GM20431 (cell line): ENCODE measurements around the gene HOMER1.
"Not testable (repeated sequence)": the region's sequence is repeated elsewhere in the genome, so short reads cannot be mapped to it uniquely, and the experiment has no call there.

Experiments used
- in situ Hi-C: fragments of 300-500 bp; cut with MseI, MboI; formaldehyde crosslinking; loops from one replicate; pipeline ENCODE4 v1.15.0; 2020; ENCODE audit warnings: low sequenced_read_pairs; ENCODE audit not compliant: unreplicated experiment

Gene HOMER1

GRCh38 chr5:79518718-79519117 lies 4.8 kb upstream of the HOMER1 start:
- in situ Hi-C loops, result no loop called here

GRCh38 chr5:79517601-79518000 lies 3.7 kb upstream of the HOMER1 start:
- in situ Hi-C loops, result no loop called here

- in situ Hi-C loops, result no loop called here
Measured at GRCh38 chr5:79516986-79517385, 3.1 kb upstream of the HOMER1 start.

- in situ Hi-C loops, result not testable (repeated sequence)
Measured at GRCh38 chr5:79516331-79516730, 2.4 kb upstream of the HOMER1 start.

- in situ Hi-C loops, result no loop called here
Measured at GRCh38 chr5:79514391-79515105, 614 bp upstream of the HOMER1 start.

GRCh38 chr5:79513308-79513703 lies 628 bp downstream of the HOMER1 start:
- in situ Hi-C loops, result no loop called here

- in situ Hi-C loops, result no loop called here
Measured at GRCh38 chr5:79512471-79513307, 1.2 kb downstream of the HOMER1 start.

GRCh38 chr5:79512049-79512448 lies 1.9 kb downstream of the HOMER1 start:
- in situ Hi-C loops, result no loop called here

- in situ Hi-C loops, result no loop called here
Measured at GRCh38 chr5:79510638-79511037, 3.3 kb downstream of the HOMER1 start.

- in situ Hi-C loops, result no loop called here
Measured at GRCh38 chr5:79509244-79509885, 4.6 kb downstream of the HOMER1 start.

- in situ Hi-C loops, result no loop called here
Measured at GRCh38 chr5:79508794-79509193, 5.1 kb downstream of the HOMER1 start.

- in situ Hi-C loops, result no loop called here
Measured at GRCh38 chr5:79508354-79508753, 5.6 kb downstream of the HOMER1 start.

- in situ Hi-C loops, result no loop called here
Measured at GRCh38 chr5:79507251-79508205, 6.4 kb downstream of the HOMER1 start.

- in situ Hi-C loops, result no loop called here
Measured at GRCh38 chr5:79505138-79505537, 8.8 kb downstream of the HOMER1 start.

- in situ Hi-C loops, result no loop called here
Measured at GRCh38 chr5:79503794-79504495, 10.0 kb downstream of the HOMER1 start.

GRCh38 chr5:79499640-79500273 lies 14.2 kb downstream of the HOMER1 start:
- in situ Hi-C loops, result no loop called here

- in situ Hi-C loops, result no loop called here
Measured at GRCh38 chr5:79495311-79495710, 18.6 kb downstream of the HOMER1 start.

GRCh38 chr5:79493596-79494345 lies 20.2 kb downstream of the HOMER1 start:
- in situ Hi-C loops, result no loop called here
